OCI-LY7 (cell line): ENCODE results near the gene NCLN.

Source experiments
- EZH2phosphoT487 ChIP-seq: fragments of 200-600 bp; sonication (generic); IDR thresholded peaks from 2 replicates; pipeline ENCODE4 v1.6.1; 2018; ENCODE audit warnings: low read depth, borderline replicate concordance, mild to moderate bottlenecking, mixed run types, antibody characterized with exemption, low read length, moderate library complexity, mixed read lengths
- TF ChIP-seq, protein P1 (sequence below): fragments of 200-600 bp; sonication (generic); conservative IDR thresholded peaks from 2 replicates; pipeline ENCODE4 v1.5.1; 2014; ENCODE audit warnings: mild to moderate bottlenecking, antibody characterized with exemption, low read length, moderate library complexity, mixed read lengths

DNA sequence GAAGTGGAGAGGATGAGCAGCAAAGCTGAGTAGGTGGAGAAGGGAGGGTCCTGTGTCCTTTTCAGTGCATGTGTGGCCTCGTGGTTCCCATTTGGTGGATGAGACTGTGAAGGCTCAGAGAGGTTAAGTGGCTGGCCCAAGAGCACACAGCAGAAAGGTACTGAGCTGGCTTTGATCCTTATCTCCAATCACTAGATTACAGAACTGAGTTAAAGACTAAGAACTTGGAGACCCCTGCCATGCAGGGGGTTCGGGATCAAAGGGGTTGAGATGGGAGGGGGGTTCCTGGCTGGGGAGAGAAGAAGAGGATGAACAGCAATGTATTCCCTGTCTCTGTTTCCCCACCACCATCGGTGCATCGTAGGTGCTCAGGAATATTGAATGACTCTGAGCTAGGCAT lies 50.5 kb downstream of the NCLN start:
- TF ChIP-seq, protein P1, sequence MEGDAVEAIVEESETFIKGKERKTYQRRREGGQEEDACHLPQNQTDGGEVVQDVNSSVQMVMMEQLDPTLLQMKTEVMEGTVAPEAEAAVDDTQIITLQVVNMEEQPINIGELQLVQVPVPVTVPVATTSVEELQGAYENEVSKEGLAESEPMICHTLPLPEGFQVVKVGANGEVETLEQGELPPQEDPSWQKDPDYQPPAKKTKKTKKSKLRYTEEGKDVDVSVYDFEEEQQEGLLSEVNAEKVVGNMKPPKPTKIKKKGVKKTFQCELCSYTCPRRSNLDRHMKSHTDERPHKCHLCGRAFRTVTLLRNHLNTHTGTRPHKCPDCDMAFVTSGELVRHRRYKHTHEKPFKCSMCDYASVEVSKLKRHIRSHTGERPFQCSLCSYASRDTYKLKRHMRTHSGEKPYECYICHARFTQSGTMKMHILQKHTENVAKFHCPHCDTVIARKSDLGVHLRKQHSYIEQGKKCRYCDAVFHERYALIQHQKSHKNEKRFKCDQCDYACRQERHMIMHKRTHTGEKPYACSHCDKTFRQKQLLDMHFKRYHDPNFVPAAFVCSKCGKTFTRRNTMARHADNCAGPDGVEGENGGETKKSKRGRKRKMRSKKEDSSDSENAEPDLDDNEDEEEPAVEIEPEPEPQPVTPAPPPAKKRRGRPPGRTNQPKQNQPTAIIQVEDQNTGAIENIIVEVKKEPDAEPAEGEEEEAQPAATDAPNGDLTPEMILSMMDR, result no peak
- no peak for TF ChIP-seq EZH2phosphoT487
